GM12875 (cell line): ENCODE measurements around the gene GRIK3.
"Not testable (repeated sequence)": the region's sequence is repeated elsewhere in the genome, so short reads cannot be mapped to it uniquely, and the experiment has no call there.

Experiments used
- H3K4me3 ChIP-seq: one replicate; pipeline ENCODE4 v1.5.1; 2011; ENCODE audit warnings: low read depth, low read length, control low read depth
- TF ChIP-seq, protein P1 (sequence below): IDR thresholded peaks from 2 replicates; pipeline ENCODE4 v1.5.1; 2011; ENCODE audit warnings: low read depth, mild to moderate bottlenecking, control low read depth, inconsistent platforms, low read length, moderate library complexity, borderline replicate concordance; ENCODE audit not compliant: insufficient read depth

The GRIK3 gene

DNA sequence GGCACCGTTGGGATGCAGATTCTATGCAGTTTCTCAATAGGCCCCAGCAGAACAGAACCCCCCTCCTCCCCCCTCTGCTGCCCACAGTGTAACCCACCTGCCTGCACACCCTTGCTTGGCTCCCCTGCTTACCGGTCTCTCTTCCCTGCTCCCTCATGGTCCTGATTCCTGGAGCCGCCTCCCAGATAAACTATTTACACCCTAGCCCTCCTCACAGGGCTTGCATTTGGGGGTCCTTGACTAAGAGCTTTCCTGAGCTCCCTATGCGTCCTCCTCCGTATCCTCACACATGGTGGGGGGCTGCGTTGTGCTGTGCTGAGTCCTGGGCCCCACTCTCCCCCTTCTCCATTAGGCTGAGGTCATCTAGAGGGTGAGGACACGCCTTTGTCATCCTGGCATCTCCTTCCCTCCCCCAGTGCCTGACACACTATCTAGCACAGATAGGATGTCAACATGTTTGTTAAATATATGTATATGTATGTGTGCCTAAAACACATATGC is 121.9 kb downstream of the GRIK3 start:
- H3K4me3 ChIP-seq: no peak overlapping the region
- TF ChIP-seq, protein P1, sequence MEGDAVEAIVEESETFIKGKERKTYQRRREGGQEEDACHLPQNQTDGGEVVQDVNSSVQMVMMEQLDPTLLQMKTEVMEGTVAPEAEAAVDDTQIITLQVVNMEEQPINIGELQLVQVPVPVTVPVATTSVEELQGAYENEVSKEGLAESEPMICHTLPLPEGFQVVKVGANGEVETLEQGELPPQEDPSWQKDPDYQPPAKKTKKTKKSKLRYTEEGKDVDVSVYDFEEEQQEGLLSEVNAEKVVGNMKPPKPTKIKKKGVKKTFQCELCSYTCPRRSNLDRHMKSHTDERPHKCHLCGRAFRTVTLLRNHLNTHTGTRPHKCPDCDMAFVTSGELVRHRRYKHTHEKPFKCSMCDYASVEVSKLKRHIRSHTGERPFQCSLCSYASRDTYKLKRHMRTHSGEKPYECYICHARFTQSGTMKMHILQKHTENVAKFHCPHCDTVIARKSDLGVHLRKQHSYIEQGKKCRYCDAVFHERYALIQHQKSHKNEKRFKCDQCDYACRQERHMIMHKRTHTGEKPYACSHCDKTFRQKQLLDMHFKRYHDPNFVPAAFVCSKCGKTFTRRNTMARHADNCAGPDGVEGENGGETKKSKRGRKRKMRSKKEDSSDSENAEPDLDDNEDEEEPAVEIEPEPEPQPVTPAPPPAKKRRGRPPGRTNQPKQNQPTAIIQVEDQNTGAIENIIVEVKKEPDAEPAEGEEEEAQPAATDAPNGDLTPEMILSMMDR: no peak

DNA sequence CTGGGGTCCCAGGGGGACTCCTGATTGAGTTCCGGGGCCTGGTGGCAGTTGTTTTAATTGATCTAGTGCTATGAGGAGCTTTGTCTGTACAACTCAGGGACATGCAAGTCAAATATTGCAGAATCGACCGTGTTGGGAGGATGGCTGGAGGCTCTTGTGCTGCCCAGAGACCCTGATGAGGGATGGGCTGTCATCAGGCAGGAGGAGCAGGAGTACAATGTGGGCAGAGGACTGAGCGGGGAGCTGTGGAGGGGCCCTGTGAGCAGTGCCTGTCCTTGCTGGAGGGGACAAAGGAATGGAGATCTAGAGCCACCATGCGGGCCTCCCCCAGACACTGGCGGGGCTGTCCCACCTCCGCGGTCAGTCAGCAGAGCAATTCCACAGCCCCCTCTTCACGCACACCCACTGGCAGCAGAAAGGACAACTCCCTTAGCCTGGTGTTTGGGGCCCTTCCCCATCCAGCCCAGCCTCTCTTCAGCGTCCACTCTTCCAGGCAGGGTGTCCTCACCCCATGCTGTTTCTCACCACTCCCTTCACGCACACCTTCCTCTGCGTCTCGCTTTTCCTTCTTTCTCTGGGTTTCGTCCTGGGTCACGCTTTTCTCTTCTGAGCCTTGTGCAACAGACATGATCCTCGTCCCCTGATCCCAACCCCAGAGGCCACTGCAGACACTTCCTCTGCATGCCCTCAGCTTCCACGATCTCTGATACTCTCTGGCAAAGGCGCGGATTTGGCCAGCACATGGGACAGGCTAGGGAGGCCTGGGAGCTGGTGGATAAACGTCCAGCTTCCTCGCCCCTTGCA is 122.6 kb downstream of the GRIK3 start:
- TF ChIP-seq, protein P1: no peak

DNA sequence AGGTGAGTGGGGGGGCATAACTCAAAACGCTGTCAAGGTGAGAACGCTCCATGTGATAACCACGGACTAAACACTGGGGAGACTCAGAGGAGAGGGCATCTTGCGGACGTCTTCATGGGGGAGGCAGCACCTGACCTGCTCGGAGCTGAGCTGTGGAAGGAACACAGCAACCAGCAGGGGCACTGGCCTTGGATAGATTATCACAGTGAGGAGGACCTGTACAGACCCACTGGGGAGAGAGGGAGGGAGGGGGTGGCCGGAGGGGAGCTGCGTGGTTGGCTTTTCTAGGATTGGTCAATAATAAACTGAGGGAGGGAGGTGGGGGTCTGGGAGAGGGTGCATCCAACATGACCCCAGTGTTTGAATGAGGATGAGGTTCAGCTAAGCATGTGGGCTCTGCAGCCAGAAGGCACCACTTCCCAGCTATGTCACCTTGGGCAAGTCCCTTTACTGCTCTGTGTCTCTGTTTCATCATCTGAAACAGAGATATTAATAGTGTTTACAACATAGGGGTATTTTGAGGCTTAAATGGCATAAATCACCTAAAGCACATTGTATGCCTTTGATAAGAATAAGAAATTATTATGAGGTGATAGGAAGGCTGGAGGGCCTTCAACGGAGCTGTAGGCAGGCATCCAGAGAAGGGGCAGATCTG is 123.3 kb downstream of the GRIK3 start:
- TF ChIP-seq, protein P1: no peak
- H3K4me3 ChIP-seq: no peak overlapping the region

More for the DNA sequence above, 122.6 kb downstream of the GRIK3 start:
- no peak overlapping the region for H3K4me3 ChIP-seq

DNA sequence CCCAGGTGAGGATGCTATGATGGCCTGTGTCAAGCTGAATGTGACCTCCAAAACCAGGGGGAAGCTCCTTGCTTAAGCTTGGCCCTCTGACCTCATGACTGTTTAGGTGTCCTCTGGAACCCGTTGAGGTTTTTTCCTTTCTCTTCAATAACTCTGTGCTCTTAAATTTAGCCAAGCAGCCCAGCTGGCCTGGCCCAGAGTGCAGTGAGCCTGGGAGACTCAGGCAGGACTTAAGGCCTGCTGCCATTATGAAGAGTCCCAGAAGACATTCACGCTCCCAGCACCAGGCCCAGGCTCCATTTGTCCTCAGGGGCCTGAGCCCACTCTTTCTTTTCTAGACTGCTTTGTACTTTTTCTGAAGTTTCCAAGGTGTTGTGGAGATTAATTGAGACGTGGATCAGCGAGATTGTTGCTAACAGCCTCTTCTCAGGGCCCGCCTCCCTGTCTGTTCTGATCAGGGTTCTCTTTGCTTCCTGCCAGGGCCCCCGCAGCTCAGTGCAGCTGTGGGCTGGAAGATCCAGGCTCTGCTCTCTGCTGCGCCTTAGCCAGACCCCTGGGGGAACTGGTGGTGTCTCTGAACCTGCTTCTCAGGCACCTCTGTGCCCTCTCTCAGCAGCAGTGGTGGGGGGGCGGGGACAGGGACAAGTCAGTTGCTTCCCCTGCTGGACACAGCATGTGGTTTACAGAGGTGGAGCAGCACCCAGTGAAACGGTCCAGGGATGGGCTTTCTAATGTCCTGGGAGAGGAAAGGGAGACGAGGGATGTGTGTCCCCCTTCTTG is 124.2 kb downstream of the GRIK3 start:
- TF ChIP-seq, protein P1: no peak
- H3K4me3 ChIP-seq: no peak overlapping the region

DNA sequence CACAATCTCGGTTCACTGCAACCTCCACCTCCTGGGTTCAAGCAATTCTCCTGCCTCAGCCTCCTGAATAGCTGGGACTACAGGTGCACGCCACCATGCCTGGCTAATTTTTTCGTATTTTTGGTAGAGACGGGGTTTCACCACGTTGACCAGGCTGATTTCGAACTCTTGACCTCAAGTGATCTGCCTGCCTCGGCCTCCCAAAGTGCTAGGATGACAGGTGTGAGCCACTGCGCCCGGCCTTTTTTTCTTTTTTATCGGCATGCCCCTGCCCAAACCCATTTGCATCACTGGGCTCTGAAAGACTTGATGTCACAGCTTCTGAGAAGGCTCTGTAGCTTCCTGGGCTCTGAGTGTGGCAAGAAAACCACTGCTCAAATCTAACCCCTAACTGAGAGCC is 125.0 kb downstream of the GRIK3 start:
- H3K4me3 ChIP-seq: not testable (repeated sequence)

DNA sequence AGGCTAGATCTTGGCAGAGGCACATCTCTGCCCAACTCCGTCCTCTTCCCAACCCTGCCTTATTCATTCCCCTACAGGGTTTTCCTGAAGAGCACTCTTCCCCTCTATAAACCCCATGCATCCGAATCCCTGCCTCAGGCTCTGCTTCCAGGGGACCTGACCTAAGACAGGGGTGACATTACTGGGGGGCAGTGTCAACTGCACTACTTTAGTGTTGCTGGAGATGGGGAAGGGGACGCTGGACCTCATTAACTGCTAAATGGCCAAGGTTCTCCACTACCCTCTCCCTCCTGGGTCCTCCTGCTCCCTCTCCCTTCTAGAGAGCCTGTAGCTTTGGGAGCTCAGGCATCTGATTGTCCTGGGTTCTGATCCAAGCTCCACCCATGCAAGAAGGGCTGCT is 126.2 kb downstream of the GRIK3 start:
- H3K4me3 ChIP-seq: no peak overlapping the region

DNA sequence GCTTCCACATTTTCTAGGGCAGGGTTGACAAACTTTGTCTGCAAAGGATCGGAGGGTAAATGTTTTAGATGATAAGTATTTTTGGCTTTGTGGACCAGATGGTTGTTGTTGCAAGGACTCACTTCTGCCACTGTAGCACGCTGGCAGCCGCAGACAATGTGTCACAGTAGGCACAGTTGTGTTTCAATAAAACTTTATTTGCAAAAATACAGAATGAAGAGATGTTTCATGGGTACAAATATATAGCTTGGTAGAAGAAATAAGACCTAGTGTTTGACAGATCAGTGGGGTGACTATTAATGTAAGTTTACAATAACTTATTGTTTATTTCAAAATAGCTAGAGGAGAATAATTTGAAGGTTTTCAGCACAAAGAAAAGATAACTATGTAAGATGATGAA is 127.8 kb downstream of the GRIK3 start:
- no peak overlapping the region for H3K4me3 ChIP-seq
- TF ChIP-seq, protein P1: no peak

More for the DNA sequence above, 126.2 kb downstream of the GRIK3 start:
- TF ChIP-seq, protein P1: no peak
